NCI-H2171 (cell line): Measurements from ENCODE around the gene CLEC4M.
"Not testable (repeated sequence)": the region's sequence is repeated elsewhere in the genome, so short reads cannot be mapped to it uniquely, and the experiment has no call there.

Source experiments
- DNase-seq: peaks from one replicate; lab custom pipeline; 2025; lab: John Stamatoyannopoulos, UW

The CLEC4M gene

DNA sequence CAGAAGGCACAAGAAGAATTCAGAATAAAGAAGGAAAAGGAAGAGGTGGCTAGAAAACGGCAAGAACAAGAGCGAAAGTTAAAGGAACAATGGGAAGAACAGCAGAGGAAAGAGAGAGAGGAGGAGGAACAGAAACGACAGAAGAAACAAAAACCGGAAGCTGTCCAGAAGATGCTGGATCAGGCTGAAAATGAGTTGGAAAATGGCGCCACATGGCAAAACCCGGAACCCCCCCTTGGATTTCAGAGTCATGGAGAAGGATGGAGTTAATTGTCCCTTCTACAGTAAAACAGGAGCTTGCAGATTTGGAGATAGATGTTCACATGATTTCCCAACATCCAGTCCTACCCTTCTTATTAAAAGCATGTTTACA lies 22.4 kb upstream of the CLEC4M start:
- DNase-seq = no peak

DNA sequence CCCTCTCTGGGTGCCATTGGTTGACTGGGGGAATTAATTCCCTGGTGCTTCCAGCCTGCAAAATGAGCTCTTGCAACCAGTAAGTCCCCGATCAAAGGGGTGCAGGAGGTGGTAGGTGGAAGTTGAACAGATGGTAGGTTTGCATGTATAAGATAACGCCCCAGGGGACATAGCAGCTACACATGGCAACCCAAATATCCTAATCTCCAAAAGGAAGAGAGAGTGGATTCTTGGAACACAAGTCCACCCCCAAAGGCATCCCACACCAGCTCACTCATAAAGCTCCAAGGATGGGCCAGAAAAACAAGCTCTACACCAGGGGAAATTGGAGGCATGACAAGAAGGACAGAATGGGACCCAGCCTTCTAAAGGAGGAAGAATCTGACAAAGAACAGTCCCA lies 20.5 kb upstream of the CLEC4M start:
- DNase-seq = peak; percentile 91

DNA sequence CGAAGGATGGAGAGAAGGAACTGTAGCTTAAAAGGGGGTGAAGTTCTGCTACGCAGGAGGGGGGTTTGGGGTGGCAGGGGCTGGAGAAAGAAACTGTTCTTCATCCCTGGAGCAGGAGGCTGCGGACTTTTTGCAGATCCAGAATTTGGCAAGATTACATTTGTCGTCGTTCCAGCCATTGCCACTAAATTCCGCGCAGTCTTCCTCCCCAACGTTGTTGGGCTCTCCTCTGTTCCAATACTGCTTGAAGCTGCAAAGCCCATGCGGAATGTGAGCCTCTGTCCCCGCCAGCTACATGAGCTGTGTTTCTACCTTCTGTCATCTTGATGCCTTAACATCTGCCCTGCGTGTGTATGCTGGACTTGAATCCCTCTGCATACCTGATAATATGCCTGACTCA lies 20.1 kb upstream of the CLEC4M start:
- peak; percentile 47 for DNase-seq

DNA sequence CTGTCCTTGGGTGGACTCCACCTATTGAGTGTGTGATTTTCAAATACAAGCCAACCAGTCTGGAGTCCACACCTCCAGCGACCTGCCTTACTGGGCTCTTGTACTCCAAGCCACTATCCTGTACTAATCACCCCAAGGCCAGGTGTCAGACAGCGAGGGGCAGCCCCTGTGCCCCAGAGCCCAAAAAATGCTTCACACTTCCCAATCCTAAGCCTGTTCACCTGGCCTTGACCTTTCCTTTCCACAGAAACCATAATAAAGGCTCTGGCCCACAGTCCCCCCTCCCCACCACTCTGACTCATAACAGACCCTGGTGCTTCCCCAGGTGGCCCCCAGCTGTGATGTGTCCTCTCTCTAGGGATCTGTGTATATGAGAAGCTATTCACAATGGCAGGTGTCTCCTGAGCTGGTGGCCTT lies 19.6 kb upstream of the CLEC4M start:
- DNase-seq = no peak

DNA sequence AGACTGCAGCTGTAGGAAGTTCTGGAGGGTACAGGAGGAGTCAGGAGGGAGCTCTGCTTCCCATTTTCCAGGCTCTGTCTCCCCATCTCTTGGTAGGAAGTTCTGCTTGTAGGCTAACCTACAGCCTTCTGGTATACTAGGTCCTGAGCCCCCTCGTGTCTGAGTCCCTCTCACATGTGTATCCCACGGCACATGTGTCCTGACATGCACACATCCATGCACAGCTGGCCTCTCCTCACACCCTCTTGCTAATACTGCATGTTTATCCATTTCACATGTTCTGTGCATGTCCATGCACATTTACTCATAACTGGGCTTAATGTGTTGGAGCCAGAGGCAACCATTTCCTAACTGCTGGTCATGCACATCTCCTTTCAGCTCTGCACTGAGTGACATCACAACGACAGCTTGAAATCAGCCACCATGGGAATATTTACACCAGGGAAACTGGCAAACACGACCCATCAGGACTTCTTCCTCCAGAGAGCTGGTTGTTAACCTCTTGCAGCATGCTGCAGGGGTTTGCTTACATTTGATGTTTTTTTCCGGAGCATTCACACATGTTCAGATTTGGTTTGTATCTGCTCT lies 18.8 kb upstream of the CLEC4M start:
- no peak for DNase-seq

DNA sequence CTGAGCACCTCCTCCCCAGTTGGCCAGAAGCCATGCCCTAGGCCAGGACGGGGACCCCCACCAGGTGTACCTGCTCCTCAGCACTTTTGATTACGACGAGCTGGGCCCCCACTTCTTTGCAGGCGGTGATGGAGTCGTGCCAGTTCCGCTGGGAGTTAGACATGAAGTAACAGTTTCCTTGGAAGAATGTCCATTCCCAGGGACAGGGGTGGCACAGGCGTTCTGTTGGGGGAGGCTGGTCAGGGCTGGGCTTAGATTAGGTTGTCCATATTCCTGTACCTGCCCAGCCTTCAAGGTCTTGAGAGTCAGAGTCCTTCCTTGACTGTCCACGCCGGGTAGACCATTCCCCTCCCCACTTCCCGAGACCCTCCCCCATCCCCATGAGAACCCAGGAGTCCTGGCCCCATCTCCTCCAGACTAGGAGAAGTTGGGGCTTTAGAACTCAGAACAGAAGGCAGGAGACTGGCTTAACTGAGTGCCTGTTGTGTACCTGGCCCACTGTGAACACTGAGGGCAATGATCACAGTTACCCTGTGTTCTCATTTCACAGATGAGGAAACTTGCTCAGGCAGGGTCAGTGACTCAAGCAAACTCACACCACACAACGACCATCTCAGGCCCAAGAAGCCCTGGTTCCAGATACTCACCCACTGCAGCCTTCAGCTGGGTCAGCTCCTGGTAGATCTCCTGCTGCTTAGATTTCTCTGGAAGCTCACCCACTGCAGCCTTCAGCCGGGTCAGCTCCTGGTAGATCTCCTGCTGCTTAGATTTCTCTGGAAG lies 18.0 kb upstream of the CLEC4M start:
- DNase-seq = no peak

DNA sequence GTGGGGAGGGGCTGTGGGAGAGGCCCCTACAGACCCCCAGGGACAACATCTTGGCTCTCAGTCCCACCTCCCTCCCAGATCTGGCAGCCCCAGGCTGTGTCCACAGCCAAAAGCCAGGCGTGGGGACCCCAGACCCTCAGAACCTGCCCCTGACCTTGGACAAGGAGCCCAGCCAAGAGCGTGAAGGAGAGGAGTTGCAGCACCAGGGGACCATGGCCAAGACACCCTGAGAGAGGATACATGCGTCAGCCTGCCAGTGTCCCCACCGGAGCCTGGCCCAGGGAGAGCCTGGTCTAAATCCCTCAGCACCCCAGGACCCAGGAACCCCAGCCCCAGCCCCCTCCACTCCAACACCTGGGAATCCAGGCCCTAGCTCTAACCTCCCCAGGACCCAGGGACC lies 16.7 kb upstream of the CLEC4M start:
- not testable (repeated sequence) for DNase-seq

DNA sequence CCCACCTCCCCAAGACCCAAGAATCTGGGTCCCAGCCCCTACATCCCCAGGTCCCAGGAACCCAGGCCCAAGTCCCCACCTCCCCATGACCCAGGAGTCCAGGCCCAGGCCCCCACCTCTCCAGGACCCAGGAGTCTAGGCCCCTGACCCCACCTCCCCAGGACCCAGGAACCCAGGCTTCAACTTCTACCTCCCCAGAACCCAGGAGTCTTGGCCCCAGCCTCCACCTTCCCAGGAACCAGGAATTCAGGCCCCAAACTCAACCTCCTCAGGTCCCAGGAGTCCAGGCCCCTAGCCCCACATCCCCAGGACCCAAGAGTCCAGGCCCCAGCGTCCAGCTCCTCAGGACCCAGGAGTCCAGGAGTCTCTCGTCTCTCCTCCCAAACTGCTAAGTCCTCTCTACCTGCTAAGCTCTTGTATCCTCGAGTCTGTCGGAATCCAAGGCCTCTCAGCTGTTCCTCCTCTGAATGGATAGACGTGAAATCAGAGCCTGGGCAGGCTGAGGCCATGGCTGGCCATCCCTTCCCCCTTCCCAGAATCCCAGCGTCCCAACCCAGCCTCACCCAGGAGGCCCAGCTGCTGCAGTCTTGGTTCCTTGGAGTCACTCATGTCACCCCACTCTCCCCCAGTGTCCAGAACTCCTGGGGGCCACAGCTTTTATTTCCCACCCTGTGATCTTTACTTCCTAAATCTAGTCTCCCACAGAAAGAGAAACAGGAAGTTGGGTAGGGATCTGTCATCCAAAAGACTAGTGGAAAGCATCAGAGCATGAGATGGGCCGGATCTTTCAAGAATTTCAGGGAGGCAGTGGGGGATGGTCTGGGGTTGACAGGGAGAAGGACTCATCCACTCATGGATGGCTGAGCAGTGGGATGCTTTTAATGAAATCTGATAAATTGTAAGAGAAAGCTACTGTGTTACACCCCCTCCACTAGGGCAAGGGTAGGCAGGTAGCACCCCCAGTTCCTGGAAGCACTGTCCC lies 15.8 kb upstream of the CLEC4M start, which contains the start of gene CD209:
TSS of gene CD209 (minus strand) at position 632 of the 982 bp plus-strand sequence. CDS start at position 609, 23 bp downstream.
- DNase-seq = no peak

DNA sequence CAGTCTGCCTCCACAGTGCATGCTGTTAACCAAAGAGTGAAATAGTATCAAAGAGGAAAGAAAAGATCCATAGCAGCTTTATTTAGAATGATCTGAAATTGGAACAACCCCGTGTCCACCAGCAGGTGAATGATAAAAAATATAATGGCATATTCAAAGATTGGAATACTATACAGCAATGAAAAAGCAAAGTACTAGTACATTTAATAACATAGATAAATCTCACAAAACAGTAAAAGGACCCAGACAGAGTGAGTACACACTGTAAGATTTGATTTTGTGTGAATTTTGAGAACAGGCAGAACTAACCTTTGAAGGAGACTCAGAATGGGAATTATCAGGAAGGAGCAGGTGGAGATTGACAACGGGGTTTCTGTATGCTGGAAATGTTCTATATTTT lies 14.9 kb upstream of the CLEC4M start:
- no peak for DNase-seq

DNA sequence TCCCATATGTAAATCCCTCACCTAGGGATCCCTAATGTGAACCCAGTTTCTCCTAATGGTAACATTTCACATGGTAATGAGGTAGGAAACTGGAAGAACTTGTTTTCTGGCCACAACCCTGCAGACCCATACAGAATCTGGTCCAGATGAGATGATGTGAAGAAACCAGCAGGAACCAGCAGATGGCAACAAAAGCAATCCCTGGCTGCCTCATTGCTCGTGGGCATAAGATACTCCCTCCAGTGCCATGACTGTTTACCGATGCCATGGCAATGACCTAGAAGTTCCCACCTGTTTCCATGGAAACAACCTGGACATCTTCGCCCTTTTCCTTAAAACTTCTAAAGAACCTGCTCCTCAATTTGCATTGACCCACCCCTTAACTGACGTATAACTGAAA lies 14.3 kb upstream of the CLEC4M start:
- DNase-seq = no peak

DNA sequence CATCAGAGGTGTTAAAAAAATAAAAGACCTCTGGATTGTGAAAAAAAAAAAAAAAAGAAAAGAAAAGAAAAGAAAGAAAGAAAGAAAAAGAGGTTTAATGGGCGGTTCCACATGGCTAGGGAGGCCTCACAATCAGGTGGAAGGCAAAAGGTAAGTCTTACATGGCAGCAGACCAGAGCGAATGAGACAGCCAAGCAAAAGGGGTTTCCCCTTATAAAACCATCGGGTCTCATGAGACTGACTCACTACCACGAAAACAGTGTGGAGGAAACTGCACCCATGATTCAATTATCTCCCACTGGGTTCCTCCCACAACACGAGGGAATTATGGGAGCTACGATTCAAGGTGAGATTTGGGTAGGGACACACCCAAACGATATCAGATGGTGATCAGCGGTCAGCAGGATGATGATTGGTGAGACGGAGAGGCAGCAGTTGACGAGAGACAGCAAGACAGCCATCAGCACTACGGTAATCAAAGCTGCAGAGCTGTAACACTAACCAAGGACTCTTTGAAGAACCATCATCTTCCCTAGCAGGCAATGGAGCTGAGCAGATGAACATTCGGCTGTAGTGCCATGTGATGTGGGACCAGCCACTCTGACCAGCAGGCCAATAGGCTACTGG lies 11.8 kb upstream of the CLEC4M start:
- DNase-seq = no peak

DNA sequence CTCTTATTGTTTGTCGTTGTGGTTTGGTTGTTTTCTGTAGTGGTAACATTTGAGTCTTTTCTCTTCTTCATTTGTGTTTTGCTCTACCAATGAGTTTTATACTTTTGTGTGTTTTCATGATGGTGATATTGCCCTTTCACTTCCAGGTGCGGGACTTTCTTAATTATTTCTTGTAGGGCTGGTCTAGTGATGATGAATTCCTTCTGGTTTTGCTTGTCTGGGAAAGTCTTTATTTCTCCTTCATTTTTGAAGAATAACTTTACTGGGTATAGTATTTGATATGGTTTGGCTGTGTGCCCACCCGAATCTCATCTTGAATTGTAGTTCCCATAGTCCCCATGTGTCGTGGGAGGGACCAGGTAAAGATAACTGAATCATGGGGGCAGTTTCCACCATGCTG lies 6.8 kb upstream of the CLEC4M start:
- DNase-seq = no peak

DNA sequence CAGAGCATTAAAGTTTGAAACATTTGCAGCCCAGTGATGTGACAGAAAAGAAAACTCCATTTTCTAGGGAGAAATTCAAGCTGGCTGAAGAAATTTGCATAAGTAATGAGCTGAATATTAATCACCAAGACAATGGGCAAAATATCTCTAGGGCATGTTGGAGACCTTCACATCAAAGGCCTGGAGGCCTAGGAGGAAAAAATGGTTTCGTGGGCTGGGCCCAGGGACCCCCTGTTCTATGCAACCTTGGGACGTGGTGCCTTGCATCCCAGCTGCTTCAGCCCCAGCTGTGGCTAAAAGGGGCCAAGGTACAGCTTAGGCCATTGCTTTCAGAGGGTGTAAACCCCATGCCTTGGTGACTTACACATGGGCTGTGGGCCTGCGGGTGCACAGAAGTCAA lies 5.7 kb upstream of the CLEC4M start:
- DNase-seq = no peak

DNA sequence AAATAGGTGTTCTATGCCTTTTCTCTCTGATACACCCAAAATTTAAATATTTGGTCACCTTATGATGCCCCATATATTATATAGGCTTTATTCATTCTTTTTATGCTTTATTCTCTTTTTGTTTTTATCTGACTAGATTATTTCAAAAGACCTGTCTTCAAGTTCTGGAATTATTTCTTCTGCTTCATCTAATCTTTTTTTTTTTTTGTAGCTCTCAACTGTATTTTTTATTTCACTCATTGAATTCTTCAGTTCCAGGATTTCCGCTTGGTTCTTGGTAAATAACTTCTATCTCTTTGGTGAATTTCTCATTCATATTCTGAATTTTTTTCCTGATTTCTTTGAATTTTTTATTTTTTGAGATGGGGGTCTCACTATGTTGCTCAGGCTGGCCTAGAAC lies 3.9 kb upstream of the CLEC4M start:
- DNase-seq = no peak

DNA sequence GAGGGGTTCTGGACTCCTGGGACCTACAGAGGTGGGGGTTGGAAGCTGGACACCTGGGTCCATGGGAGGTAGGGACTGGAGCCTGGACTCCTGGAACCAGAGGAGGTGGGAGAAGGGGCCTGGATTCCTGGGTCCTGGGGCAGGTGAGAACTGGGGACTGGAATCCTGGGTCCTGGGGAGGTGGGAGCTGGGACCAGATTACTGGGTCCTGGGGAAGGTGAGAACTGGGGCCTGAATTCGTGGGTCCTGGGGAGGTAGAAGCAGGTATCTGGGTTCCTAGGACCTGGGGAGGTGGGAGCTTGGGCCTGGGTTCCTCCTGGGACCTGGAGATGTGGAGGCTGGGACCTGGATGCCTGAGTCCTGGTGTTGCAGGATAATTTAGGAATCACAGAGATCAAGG lies 653 bp downstream of the CLEC4M start:
- no peak for DNase-seq

DNA sequence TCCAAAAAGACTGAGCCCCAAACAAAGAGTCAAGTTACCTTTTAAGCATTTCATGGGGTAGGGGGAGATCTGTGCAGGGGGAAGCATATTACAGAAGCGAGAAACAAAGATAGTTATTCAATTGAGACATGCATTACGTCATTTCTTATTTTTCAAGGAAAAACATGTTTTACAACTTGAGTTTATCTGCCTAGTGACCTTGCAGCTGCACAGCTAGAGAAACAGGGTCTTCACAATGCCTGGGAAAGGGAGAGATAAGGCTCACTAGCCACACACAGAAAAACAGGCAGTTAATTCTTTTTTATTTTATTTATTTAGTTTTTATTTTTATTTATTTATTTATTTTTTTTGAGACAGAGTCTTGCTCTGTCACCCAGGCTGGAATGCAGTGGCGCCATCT lies 1.1 kb downstream of the CLEC4M start:
- not testable (repeated sequence) for DNase-seq

DNA sequence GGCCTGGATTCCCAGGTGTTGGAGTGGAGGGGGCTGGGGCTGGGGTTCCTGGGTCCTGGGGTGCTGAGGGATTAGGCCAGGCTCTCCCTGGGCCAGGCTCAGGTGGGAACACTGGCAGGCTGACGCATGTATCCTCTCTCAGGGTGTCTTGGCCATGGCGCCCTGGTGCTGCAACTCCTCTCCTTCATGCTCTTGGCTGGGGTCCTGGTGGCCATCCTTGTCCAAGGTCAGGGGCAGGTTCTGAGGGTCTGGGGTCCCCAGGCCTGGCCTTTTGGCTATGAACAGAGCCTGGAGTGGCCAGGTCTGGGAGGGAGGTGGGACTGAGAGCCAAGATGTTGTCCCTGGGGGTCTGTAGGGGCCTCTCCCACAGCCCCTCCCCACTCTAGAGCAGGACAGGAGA lies 2.0 kb downstream of the CLEC4M start:
- not testable (repeated sequence) for DNase-seq

DNA sequence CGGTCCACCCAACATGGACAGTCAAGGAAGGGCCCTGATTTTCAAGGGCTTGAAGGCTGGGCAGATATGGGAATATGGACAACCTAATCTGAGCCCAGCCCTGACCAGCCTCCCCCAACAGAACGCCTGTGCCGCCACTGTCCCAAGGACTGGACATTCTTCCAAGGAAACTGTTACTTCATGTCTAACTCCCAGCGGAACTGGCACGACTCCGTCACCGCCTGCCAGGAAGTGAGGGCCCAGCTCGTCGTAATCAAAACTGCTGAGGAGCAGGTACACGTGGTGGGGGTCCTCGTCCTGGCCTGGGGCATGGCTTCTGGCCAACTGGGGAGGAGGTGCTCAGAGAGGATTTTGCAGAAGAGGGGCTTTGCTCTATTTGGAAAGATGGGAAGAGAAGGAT lies 3.5 kb downstream of the CLEC4M start:
- no peak for DNase-seq

DNA sequence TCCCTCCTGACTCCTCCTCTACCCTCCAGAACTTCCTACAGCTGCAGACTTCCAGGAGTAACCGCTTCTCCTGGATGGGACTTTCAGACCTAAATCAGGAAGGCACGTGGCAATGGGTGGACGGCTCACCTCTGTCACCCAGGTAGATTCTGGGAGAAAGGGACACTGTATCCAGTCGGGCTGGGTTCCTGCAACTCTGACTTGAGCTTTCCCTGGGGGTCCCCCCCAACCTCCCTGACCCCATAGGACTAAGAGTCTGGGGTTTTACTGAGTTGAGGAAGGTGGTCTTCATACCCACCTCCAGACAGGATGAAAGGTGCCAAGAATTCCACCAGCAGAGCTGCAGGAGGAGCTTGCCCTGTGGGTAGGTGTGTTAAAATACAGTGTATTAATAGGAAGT lies 4.4 kb downstream of the CLEC4M start:
- no peak for DNase-seq

DNA sequence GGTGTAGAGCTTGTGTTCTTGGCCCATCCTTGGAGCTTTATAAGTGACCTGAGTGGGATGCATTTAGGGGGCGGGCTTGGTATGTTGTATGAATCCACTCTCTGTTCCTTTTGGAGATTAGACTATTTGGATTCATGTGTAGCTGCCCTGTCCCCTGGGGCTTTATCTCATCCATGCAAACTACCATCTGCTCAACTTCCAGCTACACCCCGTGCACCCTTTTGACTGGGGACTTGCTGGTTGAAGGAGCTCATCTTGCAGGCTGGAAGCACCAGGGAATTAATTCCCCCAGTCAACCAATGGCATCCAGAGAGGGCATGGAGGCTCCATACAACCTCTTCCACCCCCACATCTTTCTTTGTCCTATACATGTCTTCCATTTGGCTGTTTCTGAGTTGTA lies 6.1 kb downstream of the CLEC4M start:
- DNase-seq = peak; percentile 55

DNA sequence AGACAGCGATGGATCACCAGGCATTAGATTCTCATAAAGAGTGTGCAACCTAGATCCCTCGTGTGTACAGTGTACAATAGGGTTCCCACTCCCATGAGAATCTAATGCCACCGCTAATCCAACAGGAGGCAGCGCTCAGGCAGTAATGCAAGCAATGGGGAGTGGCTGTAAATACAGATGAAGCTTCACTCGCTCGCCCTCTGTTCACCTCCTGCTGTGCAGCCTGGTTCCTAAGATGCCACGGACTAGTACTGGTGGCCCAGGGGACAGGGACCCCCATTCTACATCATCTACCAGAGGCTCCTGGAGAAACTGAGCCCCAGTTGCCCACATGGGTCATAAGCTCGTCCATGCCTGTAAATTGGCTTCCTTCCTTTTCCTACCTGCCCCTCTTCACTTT lies 8.0 kb downstream of the CLEC4M start:
- no peak for DNase-seq

DNA sequence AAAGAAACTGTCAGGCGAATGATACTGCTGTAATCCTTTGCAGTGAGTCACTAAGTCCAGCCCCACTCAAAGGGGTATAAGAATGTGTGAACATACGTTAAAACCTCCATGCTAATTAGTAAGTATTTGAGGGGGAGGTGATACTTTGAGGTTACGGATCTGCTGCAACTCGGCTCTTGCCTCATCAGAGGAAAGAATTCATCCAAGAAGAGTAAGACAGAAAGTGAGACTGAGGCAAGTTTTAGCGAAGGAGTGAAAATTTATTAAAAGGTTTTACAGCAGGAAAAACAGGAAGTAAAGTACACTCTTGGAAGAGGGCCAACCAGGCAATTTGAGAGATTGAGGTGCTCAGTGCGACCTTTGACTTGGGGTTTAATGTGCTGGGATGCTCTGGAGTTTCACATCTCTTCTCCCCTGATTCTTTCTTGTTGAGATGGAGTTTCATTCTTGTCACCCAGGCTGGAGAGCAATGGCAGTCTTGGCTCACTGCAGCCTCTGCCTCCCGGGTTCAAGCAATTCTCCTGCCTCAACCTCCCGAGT lies 9.8 kb downstream of the CLEC4M start:
- DNase-seq = no peak
